Skin epidermis (tissue), 12 donors: ENCODE measurements around the gene ALX1.

Experiments used
- H3K27ac ChIP-seq, 21 experiments: fragments of 200-600 bp; sonication (generic) in 11 of 21; one replicate each; pipeline ENCODE4 v1.5.0; 2020; ENCODE audit warnings: mild to moderate bottlenecking in 3 of 21, inconsistent platforms in 2 of 21, moderate library complexity in 2 of 21
- H3K4me3 ChIP-seq, 7 experiments: fragments of 200-600 bp; sonication (generic) in 2 of 7; one replicate each; pipeline ENCODE4 v1.5.0; 2020; ENCODE audit warnings: inconsistent platforms in 2 of 7, mild to moderate bottlenecking in 2 of 7, moderate library complexity in 1 of 7

The ALX1 gene

DNA sequence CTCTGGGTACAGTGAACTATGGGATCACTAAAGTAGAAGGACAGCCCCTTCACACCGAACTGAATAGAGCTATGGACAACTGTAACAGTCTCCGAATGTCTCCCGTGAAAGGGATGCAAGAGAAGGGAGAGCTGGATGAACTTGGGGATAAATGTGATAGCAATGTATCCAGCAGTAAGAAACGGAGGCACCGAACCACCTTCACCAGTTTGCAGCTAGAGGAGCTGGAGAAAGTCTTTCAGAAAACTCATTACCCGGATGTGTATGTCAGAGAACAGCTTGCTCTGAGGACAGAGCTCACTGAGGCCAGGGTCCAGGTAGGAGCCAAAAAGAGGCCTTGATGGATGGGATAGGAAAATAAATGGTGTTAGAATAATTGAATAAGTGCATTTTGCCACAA is 3.5 kb downstream of the ALX1 start:
- H3K27ac ChIP-seq = no peak overlapping the region
- no peak overlapping the region for H3K4me3 ChIP-seq

DNA sequence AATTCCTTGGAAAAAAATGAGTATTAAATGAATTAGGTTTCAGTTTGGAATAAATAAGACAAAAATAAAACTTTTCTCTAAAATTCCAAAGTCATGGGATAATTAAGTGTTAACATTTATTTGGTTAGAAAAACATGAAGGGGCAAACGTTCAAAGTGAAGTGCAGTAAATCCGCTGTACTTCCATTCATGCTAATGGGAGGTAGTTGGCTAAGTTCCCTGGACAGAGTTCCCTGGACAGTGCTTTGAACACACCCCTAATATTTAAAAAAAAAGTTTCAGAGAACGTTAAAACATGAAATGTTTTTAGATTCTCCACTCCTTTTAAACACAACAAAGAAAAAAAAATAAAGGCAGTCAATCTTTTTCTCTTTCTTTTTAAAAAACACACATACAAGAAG is 16.3 kb downstream of the ALX1 start:
- Histone ChIP-seq H3K27ac (no peak overlapping the region), H3K4me3 (no peak overlapping the region)

DNA sequence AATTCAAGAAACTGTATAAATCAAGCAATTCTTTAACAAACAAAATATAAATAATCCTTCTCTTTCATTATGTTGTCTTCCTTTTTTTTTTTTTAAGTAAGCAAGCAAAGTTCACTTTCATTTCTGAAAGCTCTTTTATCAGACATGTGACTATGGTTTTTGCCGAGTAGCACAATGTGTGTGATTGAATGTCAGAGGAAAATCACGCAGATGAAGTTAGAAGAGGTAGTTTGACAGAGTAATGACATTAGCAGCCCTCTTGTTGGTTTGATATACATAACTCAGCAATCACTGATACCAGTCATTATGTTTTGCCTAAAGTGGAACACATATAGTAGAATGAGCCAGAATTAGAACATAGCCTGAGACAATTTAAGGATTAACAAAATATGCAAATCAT is 19.0 kb downstream of the ALX1 start:
- Histone ChIP-seq H3K4me3 (no peak overlapping the region), H3K27ac (no peak overlapping the region)

DNA sequence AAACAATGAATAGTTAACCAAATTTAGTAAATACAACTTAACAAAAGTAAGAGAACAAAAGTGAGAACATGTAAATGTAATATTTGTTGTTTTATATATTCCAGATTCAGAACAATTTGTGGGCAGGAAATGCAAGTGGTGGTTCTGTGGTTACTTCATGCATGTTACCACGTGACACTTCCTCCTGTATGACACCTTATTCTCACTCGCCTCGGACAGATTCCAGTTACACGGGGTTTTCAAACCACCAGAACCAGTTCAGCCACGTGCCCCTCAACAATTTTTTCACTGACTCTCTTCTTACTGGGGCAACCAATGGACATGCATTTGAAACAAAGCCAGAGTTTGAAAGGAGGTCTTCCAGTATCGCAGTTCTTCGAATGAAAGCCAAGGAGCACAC is 21.0 kb downstream of the ALX1 start:
- H3K4me3 ChIP-seq = no peak overlapping the region
- H3K27ac ChIP-seq = no peak overlapping the region

DNA sequence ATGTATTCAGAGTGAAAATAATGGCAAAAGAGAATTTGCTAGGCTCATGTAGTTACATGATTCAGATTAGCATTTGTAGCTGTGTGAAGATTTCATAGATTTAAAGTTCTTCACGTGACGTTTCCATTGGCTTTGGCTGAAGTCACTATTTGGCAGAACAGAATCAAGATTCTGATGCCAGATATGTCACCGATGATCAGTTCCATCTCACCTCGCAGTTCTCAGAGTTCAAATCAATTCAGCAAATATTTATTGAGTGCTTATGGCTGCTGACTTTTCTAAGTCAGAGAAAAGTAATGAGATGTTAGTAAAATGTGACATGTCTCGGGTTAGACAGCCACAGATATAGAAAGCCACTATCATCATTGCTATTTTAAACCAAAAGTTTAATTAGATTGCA is 28.4 kb downstream of the ALX1 start:
- Histone ChIP-seq H3K27ac (no peak overlapping the region), H3K4me3 (no peak overlapping the region)

DNA sequence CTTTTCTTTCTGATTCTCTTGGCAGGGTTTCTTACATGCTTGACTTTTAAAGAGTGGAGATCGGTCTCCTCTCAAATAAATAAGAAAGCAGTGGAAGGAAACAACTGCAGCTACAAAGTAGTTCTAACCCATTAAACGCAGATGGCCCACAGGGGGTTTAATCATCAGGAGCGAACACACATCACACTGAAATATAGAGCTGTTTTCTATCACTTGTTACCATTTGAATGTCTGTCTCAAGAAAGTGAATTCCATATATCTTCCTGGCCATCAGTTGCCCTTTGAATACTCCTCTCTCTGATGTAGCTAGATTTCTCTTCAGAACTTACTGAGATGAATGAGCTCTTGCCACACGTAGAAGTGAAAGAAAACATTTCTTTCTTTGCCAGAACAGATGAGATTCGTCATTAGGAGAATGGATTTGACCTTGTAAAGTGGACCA is 29.1 kb downstream of the ALX1 start:
- Histone ChIP-seq H3K27ac (no peak overlapping the region), H3K4me3 (no peak overlapping the region)

DNA sequence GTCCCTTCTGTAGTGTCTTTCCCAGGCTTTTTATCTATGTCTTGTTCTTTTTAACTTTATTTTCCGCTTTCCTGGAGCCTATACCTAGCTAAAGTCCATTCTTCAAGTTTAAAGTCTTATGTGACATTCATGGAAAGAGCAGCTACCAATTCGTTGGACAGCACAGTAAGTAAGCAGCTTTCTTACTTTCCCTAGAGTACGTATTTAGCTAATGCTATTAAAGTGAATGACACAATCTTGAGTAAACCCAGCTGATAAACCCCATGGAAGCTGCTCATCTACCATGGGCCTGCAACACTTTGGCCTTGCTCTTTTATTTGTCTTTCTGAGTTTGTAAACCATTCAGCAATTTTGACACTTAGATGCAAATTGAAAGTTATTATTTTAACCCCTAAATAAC is 30.0 kb downstream of the ALX1 start:
- Histone ChIP-seq H3K27ac (no peak overlapping the region), H3K4me3 (no peak overlapping the region)

DNA sequence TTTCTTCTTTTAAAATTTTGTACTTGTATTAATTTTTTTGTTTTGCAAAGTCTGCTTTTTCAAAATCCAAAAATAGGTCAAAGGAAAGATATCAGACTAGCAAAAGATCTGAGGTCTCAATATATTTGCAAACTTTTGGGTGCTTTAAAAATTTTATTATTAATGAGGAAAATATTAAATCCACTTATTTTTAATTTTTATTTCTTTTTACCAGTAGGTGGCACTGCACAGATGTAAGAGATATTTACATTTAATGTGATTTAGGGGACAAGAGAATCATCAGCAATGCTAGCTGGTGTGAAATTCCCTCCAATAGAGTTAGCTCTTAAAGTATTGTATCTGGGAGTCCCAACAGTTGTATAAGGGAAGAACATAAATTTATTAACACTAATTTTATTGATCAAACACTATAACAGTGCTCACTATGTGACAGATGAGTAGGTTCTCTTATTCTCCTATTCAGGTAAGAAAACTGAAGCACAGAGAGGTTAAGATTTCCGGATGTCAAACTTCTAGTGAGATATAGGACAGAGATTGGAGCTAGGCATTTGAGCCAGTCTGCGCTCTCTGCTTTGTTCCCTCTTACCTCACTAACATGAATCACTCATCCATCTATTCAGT is 30.5 kb downstream of the ALX1 start:
- H3K4me3 ChIP-seq = no peak overlapping the region
- no peak overlapping the region for H3K27ac ChIP-seq

DNA sequence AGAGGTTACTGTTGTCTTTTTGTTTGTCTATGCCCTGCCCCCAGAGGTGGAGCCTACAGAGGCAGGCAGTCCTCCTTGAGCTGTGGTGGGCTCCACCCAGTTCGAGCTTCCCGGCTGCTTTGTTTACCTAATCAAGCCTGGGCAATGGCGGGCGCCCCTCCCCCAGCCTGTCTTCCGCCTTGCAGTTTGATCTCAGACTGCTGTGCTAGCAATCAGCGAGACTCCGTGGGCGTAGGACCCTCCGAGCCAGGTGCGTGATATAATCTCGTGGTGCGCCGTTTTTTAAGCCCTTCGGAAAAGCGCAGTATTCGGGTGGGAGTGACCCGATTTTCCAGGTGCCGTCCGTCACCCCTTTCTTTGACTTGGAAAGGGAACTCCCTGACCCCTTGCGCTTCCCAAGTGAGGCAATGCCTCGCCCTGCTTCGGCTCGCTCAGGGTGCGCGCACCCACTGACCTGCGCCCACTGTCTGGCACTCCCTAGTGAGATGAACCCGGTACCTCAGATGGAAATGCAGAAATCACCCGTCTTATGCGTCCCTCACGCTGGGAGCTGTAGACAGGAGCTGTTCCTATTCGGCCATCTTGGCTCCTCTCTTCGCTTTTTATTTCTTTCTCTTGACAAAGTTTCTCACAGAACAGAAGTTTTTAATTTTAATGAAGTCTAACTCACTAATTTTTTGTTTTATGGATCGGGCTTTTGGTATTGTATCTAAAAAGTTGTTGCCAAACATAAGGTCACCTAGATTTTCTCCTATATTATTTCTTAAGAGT is 38.0 kb downstream of the ALX1 start:
- Histone ChIP-seq H3K27ac (peak overlapping the region in 1 of 21 experiments; percentile 59), H3K4me3 (peak overlapping the region in 1 of 7 experiments; percentile 23)

DNA sequence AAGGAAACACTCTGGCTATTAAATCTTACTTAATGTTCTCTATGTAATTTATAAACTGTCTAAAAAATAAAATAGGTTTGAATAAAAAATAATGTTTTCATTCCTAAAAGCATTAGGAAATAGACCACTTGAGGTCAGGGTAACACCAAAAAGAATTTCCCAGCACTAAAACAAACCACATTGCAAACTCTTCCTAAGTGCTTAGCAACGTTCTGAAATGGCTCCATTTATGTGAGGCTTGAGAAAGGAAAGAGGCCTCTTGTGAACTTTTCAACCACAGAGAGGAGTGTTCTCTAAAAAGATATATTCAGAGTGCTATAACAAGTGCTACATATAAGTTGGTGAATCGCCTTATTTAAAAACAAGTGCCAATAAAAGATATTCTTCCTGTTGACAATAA is 42.7 kb downstream of the ALX1 start:
- H3K27ac ChIP-seq = no peak overlapping the region
- H3K4me3 ChIP-seq = no peak overlapping the region

DNA sequence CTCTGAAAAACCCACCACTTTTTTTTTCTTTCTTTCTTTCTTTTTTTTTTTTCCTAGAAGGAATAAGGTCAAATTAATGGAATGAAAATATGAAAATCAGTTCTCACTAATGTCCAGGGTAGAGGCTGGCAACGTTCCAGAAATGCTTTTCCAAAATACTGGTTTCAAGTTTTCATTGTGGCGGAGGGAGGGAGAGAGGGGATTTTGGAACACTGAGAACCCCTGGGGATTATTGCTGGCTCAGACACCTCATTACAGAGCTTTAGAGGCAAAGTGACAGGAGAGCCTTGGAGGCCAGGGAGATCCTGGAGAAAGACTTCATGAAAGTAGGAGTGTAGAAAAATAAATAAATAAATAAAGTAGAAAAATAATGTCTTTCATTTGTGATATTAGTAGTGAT is 45.4 kb downstream of the ALX1 start:
- Histone ChIP-seq H3K27ac (no peak overlapping the region), H3K4me3 (no peak overlapping the region)

DNA sequence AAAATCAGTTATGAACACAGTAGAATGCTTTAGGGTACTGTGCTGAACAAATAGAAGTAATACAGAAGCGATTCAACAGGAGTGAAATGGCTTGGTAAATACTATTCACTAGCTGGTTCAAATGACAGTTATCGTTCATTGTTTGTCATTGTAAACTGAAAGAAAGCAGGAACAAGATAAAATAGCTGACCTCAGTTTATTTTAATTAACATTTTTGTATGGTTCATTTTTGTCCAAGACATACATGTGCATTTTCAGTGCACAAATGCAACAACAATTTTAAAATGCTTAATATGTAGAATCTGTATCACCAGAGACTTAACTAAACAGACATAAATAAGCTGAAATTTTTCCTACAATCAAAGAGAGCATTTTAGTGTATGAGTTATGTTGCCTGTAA is 49.9 kb downstream of the ALX1 start:
- H3K27ac ChIP-seq = no peak overlapping the region
- H3K4me3 ChIP-seq = no peak overlapping the region

DNA sequence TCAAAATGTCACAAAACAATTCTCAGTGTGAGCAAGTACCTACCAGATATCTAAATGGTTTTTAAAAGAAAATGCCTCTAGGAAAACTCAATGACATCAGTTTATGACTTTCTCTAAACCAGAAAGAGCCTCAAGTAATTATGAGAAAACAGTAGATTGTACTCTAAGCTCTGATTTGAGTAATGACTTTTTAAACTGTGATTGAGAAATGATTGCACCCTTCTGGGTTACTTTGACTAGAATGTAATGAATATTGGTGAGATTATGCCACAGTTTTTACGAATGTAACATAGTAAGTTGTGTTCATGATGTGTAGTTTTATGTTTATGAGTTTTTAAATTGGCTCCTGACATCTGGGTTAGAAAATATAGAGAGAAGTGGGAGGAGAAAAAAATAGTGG is 68.8 kb downstream of the ALX1 start:
- Histone ChIP-seq H3K4me3 (no peak overlapping the region), H3K27ac (no peak overlapping the region)

DNA sequence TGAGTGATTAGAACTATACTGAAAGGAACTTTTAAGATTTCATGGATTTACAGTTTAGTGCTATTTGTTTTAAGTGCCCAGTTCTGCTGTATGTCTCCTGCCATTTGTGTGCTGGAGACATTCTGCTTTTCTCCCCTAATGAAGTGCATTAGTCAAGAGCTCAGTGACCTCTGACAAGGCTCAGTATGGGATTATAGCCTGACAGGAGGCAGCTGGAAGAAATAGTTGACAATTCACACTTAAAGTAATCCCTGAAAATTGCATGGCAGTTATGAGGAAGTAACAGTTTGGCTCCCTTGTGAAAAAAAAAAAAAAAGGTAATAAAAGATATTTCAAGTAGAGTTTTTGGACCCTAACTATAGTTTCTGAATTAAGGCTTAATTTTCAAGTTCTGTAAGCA is 70.3 kb downstream of the ALX1 start:
- H3K27ac ChIP-seq = no peak overlapping the region
- no peak overlapping the region for H3K4me3 ChIP-seq
